ENCODE results near the gene TNC. TPM values are rescaled to one million over a fixed set of nuclear protein-coding genes. Genes with fewer than 3 reads are reported as not detected.

The TNC gene
- total RNA-seq, 1 donor from 2014 or later = 21.5 TPM

DNA sequence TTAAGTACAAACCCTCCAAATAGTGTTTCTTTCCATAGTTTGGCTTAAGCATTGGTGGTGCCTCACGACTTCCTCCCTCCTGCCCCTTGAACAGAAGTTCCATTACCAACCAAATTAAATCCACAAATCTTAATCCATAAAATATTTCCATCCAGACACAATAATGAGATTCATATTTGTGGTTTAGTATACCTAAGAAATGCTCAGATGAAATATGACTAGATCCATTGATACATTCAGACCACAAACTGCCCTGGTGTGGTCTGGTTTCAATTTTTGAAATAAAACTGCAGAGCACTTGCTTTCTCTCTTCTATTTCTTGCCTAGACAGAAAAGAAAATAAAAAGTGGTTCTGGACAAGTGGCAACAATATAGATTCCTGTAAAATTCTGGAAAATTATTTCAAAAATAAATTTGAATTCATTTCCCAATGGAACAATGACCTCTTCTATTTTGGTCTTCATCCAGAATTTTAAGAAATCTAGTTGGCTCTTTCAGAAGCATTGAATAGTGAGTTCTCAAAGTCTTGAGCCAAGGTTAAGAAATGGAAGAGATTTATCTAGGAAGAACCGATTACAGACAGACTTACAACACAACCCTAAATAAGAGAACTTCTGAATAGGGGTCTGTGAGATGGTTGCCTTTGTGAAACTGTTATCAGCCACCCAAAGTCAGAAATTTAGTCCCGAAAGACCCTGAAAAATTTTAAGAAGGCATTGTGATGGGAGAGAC lies 14.0 kb downstream of the TNC start:
- no peaks in the 10 kb centered on the region for H3K27me3 Mint-ChIP-seq (ENCODE audit: low read depth)
- no peak for DNase-seq (ENCODE audit: low spot score in 2 of 2, unreplicated experiment in 2 of 2)
- no peak overlapping the region for H3K4me3 Mint-ChIP-seq
- peaks cover 9% of the 10 kb centered on the region for H3K4me1 Mint-ChIP-seq
- no peaks in the 10 kb centered on the region for H3K9me3 Mint-ChIP-seq
- TF ChIP-seq, protein P1, sequence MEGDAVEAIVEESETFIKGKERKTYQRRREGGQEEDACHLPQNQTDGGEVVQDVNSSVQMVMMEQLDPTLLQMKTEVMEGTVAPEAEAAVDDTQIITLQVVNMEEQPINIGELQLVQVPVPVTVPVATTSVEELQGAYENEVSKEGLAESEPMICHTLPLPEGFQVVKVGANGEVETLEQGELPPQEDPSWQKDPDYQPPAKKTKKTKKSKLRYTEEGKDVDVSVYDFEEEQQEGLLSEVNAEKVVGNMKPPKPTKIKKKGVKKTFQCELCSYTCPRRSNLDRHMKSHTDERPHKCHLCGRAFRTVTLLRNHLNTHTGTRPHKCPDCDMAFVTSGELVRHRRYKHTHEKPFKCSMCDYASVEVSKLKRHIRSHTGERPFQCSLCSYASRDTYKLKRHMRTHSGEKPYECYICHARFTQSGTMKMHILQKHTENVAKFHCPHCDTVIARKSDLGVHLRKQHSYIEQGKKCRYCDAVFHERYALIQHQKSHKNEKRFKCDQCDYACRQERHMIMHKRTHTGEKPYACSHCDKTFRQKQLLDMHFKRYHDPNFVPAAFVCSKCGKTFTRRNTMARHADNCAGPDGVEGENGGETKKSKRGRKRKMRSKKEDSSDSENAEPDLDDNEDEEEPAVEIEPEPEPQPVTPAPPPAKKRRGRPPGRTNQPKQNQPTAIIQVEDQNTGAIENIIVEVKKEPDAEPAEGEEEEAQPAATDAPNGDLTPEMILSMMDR (IDR thresholded peaks at IDR 0.05; ENCODE audit: unreplicated experiment) = no peak
- no peak overlapping the region for H3K27ac Mint-ChIP-seq
- H3K36me3 Mint-ChIP-seq = no peaks in the 10 kb centered on the region

DNA sequence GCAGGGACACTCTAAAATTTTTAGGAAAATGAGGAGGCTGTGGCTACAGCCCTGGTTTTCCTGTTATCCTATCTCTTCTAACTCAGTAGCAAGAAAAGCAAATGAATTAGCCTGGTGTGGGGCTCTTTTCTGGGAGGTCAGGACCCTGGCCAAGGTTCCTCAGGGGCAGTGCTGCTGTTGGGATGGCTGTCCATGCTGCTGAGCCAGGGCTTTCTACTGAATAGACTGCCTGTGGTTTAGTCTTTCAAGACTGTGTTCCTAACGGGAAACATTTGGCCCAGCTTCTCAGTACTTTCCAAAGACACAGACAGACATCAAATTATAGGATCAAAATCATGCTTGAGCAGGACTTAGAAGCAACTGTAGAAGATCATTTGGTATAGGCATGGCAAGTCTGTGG lies 18.1 kb downstream of the TNC start:
- Mint-ChIP-seq H3K4me3 (no peak overlapping the region), H3K36me3 (no peaks in the 10 kb centered on the region), H3K27ac (no peak overlapping the region), H3K9me3 (no peaks in the 10 kb centered on the region), H3K4me1 (peaks cover 9% of the 10 kb centered on the region), H3K27me3 (ENCODE audit: low read depth) (no peaks in the 10 kb centered on the region)
- TF ChIP-seq, protein P1 (IDR thresholded peaks at IDR 0.05; ENCODE audit: unreplicated experiment) = no peak
- no peak for DNase-seq (ENCODE audit: low spot score in 2 of 2, unreplicated experiment in 2 of 2)

DNA sequence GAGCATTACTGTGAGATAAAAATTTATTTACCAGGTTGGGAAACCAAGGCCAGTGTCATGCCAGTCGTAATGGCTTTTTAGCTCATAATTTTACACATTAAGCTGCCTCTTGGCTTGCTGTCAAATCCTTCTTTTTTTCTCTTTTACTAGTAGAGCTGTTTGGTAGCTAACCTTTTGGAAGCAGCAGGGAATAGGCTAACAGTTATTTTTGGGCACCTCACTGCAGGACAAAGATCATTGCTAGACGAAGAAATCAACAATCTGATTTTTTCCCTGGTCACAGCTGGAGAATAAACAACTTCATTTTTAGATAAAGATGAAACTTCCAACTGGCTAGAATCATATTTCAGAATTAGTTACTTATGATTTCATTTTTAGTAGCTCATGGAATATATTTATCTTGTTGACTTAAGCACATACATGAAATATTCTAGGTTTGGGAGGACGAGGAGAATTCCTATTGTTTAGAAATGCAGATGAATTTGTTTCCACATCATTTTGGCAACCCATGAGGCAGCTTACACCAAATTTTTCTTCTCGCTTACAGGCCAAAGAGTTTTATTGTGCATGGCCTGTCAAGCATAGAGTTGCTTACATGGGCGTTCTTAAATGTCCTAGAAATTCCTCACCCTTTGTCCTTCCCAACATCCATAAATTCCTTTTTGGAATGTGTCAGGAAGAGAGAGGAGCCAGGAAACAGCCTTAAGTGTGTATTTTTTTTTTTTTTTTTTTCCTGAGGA lies 19.6 kb downstream of the TNC start:
- H3K9me3 Mint-ChIP-seq = no peaks in the 10 kb centered on the region
- no peaks in the 10 kb centered on the region for H3K36me3 Mint-ChIP-seq
- H3K4me1 Mint-ChIP-seq = peaks cover 14% of the 10 kb centered on the region
- TF ChIP-seq, protein P1 (IDR thresholded peaks at IDR 0.05; ENCODE audit: unreplicated experiment) = no peak
- no peaks in the 10 kb centered on the region for H3K27me3 Mint-ChIP-seq (ENCODE audit: low read depth)
- DNase-seq (ENCODE audit: low spot score in 2 of 2, unreplicated experiment in 2 of 2) = no peak
- no peak overlapping the region for H3K27ac Mint-ChIP-seq
- H3K4me3 Mint-ChIP-seq = no peak overlapping the region

DNA sequence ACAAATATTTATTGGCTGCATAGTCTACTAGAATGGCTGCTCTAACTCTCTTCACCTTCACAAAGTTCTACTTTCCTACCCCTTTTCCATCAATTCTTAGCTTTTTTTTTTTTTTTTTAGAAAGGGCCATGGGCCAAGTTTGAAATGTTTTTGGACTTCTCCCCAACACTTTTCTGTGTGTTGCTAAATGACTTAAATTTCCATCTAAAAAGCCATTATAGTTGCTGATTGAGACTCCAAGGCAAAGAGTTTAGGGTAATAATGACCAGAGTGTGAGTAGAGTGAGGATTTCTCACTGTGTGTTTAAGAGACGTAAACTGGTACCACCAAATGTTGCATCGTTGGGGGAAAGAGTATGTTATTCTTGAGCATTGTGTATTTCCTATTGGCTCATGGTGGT lies 24.4 kb downstream of the TNC start:
- Mint-ChIP-seq H3K27me3 (ENCODE audit: low read depth) (no peaks in the 10 kb centered on the region), H3K4me1 (peaks cover 15% of the 10 kb centered on the region), H3K4me3 (no peak overlapping the region), H3K27ac (no peak overlapping the region), H3K9me3 (no peaks in the 10 kb centered on the region), H3K36me3 (no peaks in the 10 kb centered on the region)
- no peak for DNase-seq (ENCODE audit: low spot score in 2 of 2, unreplicated experiment in 2 of 2)
- TF ChIP-seq, protein P1 (IDR thresholded peaks at IDR 0.05; ENCODE audit: unreplicated experiment) = no peak

DNA sequence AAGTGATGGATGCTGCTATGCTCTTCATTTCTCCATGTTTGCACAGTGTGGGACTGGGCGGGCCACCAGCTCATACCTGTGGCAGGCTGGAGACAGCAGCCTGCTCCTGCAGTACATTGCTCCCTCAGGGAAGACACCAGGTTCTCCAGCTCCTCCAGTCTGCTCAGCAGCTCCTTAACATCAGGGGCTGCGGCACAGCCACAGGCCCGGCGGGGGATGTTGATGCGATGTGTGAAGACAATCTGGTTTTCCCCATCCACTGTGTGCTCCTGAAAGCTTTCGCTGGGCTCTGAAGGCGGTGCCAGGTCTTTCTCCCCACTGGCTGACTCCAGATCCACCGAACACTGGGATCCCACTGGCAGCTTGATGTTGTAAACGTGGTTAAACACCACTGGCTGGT lies 27.5 kb downstream of the TNC start:
- H3K4me1 Mint-ChIP-seq = peaks cover 10% of the 10 kb centered on the region
- TF ChIP-seq, protein P1 (IDR thresholded peaks at IDR 0.05; ENCODE audit: unreplicated experiment) = no peak
- H3K27ac Mint-ChIP-seq = no peak overlapping the region
- H3K9me3 Mint-ChIP-seq = no peaks in the 10 kb centered on the region
- H3K4me3 Mint-ChIP-seq = no peak overlapping the region
- no peak for DNase-seq (ENCODE audit: low spot score in 2 of 2, unreplicated experiment in 2 of 2)
- H3K27me3 Mint-ChIP-seq (ENCODE audit: low read depth) = no peaks in the 10 kb centered on the region
- no peaks in the 10 kb centered on the region for H3K36me3 Mint-ChIP-seq
